GM23338 (cell line): ENCODE measurements around the gene CARF.
"Not testable (repeated sequence)": the region's sequence is repeated elsewhere in the genome, so short reads cannot be mapped to it uniquely, and the experiment has no call there.

ENCODE experiments used
- EZH2 ChIP-seq: fragments of 200-600 bp; sonication (generic); IDR thresholded peaks from one replicate; pipeline ENCODE4 v1.8.0; 2017; ENCODE audit warnings: antibody characterized with exemption, mild to moderate bottlenecking, low read depth; ENCODE audit not compliant: unreplicated experiment
- POLR2AphosphoS5 ChIP-seq: IDR thresholded peaks from 2 replicates; pipeline ENCODE4 v1.6.1; 2016; ENCODE audit warnings: antibody characterized with exemption, low read depth
- TF ChIP-seq, protein P1 (sequence below), 2 experiments: fragments of 200-600 bp in 1 of 2; sonication (generic) in 1 of 2; conservative IDR thresholded peaks; 2 replicates each; pipeline versions ENCODE4 v1.5.1 to v1.6.1; 2016 to 2017; ENCODE audit warnings: antibody characterized with exemption in 2 of 2, low read depth in 2 of 2, mild to moderate bottlenecking in 2 of 2, moderate library complexity in 1 of 2
- TF ChIP-seq, protein P2 (sequence below): IDR thresholded peaks from one replicate; pipeline ENCODE4 v1.6.1; 2018; ENCODE audit warnings: antibody characterized with exemption; ENCODE audit not compliant: unreplicated experiment
- TF ChIP-seq, protein P3 (sequence below): fragments of 250-450 bp; sonication (Bioruptor Pico); IDR thresholded peaks from 2 replicates; pipeline ENCODE4 v1.5.0; 2020; ENCODE audit warnings: mild to moderate bottlenecking, moderate library complexity

DNA sequence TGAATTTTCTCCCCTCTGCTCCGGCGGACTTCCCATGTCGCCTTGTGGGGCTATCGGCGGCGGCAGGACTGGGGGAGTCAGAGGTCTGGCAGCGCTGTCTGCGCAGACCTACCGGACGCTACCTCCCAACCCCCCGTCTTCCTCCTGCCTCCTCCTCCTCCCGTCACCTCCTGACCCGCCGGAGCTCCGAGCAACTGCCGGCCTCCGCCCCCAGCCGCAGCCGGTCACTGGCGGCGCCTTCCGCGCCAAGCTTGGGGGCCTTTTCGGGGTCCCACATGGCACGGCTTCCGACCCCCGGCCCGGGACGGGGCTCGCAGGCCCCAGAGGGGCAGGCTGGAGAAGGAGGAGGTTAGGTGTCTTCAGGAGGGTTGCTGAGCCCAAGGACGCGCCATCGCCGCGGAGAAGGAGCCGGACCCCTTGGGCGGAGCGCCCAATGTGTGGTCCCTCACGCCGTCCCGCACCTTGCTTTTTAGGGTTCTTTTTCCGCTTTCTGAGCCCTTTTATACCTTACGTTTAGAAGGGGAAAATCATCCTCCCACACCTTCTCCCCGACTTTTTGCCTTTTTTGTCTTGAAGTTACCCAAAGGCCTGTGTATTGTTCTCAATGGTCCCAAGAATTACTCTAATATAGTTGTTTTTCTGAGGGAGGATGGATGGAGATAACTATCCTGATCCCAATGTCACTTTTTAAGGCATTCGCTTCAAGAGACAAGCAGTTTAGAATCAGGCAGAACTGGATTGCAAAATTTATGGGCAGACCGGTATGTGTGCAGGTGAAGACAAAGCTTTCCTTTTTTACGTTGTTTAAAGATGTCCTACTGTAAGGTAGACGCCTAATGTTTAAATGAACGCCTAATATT, 497 bp downstream of the CARF start:
- TF ChIP-seq, protein P1, sequence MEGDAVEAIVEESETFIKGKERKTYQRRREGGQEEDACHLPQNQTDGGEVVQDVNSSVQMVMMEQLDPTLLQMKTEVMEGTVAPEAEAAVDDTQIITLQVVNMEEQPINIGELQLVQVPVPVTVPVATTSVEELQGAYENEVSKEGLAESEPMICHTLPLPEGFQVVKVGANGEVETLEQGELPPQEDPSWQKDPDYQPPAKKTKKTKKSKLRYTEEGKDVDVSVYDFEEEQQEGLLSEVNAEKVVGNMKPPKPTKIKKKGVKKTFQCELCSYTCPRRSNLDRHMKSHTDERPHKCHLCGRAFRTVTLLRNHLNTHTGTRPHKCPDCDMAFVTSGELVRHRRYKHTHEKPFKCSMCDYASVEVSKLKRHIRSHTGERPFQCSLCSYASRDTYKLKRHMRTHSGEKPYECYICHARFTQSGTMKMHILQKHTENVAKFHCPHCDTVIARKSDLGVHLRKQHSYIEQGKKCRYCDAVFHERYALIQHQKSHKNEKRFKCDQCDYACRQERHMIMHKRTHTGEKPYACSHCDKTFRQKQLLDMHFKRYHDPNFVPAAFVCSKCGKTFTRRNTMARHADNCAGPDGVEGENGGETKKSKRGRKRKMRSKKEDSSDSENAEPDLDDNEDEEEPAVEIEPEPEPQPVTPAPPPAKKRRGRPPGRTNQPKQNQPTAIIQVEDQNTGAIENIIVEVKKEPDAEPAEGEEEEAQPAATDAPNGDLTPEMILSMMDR (conservative IDR thresholded peaks at IDR 0.05; ENCODE audit: low read depth in 2 of 2) = not testable (repeated sequence)
- TF ChIP-seq POLR2AphosphoS5, EZH2: not testable (repeated sequence)
- TF ChIP-seq, protein P2, sequence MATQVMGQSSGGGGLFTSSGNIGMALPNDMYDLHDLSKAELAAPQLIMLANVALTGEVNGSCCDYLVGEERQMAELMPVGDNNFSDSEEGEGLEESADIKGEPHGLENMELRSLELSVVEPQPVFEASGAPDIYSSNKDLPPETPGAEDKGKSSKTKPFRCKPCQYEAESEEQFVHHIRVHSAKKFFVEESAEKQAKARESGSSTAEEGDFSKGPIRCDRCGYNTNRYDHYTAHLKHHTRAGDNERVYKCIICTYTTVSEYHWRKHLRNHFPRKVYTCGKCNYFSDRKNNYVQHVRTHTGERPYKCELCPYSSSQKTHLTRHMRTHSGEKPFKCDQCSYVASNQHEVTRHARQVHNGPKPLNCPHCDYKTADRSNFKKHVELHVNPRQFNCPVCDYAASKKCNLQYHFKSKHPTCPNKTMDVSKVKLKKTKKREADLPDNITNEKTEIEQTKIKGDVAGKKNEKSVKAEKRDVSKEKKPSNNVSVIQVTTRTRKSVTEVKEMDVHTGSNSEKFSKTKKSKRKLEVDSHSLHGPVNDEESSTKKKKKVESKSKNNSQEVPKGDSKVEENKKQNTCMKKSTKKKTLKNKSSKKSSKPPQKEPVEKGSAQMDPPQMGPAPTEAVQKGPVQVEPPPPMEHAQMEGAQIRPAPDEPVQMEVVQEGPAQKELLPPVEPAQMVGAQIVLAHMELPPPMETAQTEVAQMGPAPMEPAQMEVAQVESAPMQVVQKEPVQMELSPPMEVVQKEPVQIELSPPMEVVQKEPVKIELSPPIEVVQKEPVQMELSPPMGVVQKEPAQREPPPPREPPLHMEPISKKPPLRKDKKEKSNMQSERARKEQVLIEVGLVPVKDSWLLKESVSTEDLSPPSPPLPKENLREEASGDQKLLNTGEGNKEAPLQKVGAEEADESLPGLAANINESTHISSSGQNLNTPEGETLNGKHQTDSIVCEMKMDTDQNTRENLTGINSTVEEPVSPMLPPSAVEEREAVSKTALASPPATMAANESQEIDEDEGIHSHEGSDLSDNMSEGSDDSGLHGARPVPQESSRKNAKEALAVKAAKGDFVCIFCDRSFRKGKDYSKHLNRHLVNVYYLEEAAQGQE = not testable (repeated sequence)
- TF ChIP-seq, protein P3, sequence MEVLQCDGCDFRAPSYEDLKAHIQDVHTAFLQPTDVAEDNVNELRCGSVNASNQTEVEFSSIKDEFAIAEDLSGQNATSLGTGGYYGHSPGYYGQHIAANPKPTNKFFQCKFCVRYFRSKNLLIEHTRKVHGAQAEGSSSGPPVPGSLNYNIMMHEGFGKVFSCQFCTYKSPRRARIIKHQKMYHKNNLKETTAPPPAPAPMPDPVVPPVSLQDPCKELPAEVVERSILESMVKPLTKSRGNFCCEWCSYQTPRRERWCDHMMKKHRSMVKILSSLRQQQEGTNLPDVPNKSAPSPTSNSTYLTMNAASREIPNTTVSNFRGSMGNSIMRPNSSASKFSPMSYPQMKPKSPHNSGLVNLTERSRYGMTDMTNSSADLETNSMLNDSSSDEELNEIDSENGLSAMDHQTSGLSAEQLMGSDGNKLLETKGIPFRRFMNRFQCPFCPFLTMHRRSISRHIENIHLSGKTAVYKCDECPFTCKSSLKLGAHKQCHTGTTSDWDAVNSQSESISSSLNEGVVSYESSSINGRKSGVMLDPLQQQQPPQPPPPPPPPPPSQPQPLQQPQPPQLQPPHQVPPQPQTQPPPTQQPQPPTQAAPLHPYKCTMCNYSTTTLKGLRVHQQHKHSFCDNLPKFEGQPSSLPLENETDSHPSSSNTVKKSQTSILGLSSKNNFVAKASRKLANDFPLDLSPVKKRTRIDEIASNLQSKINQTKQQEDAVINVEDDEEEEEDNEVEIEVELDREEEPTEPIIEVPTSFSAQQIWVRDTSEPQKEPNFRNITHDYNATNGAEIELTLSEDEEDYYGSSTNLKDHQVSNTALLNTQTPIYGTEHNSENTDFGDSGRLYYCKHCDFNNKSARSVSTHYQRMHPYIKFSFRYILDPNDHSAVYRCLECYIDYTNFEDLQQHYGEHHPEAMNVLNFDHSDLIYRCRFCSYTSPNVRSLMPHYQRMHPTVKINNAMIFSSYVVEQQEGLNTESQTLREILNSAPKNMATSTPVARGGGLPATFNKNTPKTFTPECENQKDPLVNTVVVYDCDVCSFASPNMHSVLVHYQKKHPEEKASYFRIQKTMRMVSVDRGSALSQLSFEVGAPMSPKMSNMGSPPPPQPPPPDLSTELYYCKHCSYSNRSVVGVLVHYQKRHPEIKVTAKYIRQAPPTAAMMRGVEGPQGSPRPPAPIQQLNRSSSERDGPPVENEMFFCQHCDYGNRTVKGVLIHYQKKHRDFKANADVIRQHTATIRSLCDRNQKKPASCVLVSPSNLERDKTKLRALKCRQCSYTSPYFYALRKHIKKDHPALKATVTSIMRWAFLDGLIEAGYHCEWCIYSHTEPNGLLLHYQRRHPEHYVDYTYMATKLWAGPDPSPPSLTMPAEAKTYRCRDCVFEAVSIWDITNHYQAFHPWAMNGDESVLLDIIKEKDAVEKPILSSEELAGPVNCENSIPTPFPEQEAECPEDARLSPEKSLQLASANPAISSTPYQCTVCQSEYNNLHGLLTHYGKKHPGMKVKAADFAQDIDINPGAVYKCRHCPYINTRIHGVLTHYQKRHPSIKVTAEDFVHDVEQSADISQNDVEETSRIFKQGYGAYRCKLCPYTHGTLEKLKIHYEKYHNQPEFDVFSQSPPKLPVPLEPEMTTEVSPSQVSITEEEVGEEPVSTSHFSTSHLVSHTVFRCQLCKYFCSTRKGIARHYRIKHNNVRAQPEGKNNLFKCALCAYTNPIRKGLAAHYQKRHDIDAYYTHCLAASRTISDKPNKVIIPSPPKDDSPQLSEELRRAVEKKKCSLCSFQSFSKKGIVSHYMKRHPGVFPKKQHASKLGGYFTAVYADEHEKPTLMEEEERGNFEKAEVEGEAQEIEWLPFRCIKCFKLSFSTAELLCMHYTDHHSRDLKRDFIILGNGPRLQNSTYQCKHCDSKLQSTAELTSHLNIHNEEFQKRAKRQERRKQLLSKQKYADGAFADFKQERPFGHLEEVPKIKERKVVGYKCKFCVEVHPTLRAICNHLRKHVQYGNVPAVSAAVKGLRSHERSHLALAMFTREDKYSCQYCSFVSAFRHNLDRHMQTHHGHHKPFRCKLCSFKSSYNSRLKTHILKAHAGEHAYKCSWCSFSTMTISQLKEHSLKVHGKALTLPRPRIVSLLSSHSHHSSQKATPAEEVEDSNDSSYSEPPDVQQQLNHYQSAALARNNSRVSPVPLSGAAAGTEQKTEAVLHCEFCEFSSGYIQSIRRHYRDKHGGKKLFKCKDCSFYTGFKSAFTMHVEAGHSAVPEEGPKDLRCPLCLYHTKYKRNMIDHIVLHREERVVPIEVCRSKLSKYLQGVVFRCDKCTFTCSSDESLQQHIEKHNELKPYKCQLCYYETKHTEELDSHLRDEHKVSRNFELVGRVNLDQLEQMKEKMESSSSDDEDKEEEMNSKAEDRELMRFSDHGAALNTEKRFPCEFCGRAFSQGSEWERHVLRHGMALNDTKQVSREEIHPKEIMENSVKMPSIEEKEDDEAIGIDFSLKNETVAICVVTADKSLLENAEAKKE (CRISPR knock-in tag) = not testable (repeated sequence)
